Prostate gland (tissue), 2 donors: ENCODE results near the gene PRKD3.

Experiments
- POLR2A ChIP-seq: fragments of 450-650 bp; IDR thresholded peaks from one replicate; pipeline ENCODE4 v1.6.1; 2016; ENCODE audit warnings: antibody characterized with exemption, mild to moderate bottlenecking
- POLR2AphosphoS5 ChIP-seq: sonication (generic); formaldehyde crosslinking; IDR thresholded peaks from one replicate; pipeline ENCODE4 v1.6.1; 2017; ENCODE audit warnings: antibody characterized with exemption
- TF ChIP-seq, protein P1 (sequence below), 4 experiments: fragments of 200-600 bp in 2 of 4; fragments of 450-650 bp in 2 of 4; sonication (generic) in 2 of 4; IDR thresholded peaks; 1 replicate in 3 of 4; 2 replicates in 1 of 4; pipeline ENCODE4 v1.5.1; 2016 to 2019; ENCODE audit warnings: antibody characterized with exemption in 4 of 4, mild to moderate bottlenecking in 2 of 4, moderate library complexity in 2 of 4

DNA sequence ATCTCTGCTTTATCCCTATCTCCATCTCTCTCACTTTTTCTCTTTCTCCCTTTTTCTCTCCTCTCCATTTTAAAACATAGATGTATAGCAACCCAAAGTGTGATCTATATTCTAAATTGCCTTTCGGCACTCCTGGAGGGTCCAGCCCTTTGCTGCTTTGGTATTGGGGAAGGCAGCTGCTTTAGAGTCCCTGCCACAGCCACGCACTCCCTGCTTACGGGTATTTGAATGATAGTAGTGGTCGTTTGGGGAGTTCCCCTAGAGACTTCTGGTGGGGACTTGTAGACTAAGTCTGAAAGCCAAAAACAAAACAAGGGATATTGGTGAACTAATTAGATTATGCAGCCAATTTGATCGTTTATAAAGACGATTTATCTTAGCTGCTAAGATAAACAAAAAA lies 31.7 kb upstream of the PRKD3 start:
- TF ChIP-seq, protein P1, sequence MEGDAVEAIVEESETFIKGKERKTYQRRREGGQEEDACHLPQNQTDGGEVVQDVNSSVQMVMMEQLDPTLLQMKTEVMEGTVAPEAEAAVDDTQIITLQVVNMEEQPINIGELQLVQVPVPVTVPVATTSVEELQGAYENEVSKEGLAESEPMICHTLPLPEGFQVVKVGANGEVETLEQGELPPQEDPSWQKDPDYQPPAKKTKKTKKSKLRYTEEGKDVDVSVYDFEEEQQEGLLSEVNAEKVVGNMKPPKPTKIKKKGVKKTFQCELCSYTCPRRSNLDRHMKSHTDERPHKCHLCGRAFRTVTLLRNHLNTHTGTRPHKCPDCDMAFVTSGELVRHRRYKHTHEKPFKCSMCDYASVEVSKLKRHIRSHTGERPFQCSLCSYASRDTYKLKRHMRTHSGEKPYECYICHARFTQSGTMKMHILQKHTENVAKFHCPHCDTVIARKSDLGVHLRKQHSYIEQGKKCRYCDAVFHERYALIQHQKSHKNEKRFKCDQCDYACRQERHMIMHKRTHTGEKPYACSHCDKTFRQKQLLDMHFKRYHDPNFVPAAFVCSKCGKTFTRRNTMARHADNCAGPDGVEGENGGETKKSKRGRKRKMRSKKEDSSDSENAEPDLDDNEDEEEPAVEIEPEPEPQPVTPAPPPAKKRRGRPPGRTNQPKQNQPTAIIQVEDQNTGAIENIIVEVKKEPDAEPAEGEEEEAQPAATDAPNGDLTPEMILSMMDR (IDR thresholded peaks at IDR 0.05): no peak
- TF ChIP-seq POLR2AphosphoS5 (no peak), POLR2A (no peak)
